Measurements from ENCODE around the gene HRH1. TPM values are rescaled to one million over a fixed set of nuclear protein-coding genes. Genes with fewer than 3 reads are reported as not detected.
A peak's percentile ranks its signal among the peaks of the same experiment; 100 is the strongest.

The HRH1 gene
- total RNA-seq, 3 donors from 2014 or later: 8.3 to 16.7 (median 10.3) TPM

DNA sequence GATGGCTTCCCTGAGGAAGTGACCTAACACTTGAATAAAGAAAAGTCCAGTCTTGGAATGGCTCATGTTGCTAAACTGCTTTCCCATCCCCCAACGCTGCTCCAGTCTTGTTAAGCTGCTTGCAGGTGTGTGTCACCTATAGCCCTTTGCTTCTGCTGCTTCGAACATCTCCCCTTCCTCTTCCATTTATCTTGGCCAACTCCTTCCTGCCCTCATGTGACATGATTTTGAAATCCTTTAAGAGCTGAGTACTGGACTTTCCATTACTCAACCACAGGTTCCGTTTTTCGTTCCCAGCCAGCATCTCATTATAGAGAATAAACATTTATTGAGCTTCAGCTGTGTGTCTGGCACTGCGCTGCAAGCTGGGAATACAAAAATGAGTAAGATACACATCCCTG, 119.6 kb downstream of the HRH1 start:
- peaks cover 2% of the 10 kb centered on the region for H3K9me3 ChIP-seq
- intact Hi-C loops (cut with DNase I, micrococcal nuclease): no loop called here
- no peak overlapping the region for H3K4me3 ChIP-seq
- H3K4me1 ChIP-seq (ENCODE audit: low read depth): peaks cover 16% of the 10 kb centered on the region
- no peaks in the 10 kb centered on the region for H3K36me3 ChIP-seq (ENCODE audit: low read depth)
- DNase-seq (no peak), ATAC-seq (no peak)
- TF ChIP-seq CTCF (IDR thresholded peaks at IDR 0.05): no peak

- Histone ChIP-seq H3K9me3 (peaks cover 2% of the 10 kb centered on the region), H3K4me3 (no peak overlapping the region), H3K36me3 (ENCODE audit: low read depth) (no peaks in the 10 kb centered on the region), H3K4me1 (ENCODE audit: low read depth) (peaks cover 16% of the 10 kb centered on the region)
- DNase-seq (no peak), ATAC-seq (no peak)
- intact Hi-C loops (cut with DNase I, micrococcal nuclease): no loop called here
- no peak for TF ChIP-seq CTCF (IDR thresholded peaks at IDR 0.05)
These were observed 120.4 kb downstream of the HRH1 start for GRCh38 chr3:11274566-11275142.

DNA sequence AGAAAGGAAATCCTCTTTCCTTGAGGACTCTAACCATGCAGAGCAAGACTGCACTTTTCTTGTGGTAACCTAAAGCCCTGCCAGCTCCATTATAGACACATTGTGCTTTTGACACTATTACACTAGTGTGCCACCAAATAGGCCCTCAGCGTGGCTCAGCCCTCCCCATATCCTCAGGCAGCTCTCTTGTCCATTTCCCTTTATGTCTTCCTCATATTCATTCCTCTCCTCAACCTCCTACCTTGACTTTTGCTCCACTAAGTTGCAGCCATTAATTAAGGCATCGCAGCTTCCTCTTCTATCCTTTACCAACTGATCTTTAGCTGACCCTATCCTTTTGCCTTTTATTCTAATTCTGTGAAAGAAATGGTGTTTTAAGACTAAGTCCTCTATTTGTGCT, 121.6 kb downstream of the HRH1 start:
- Histone ChIP-seq H3K4me3 (no peak overlapping the region), H3K4me1 (ENCODE audit: low read depth) (peaks cover 16% of the 10 kb centered on the region), H3K9me3 (peaks cover 2% of the 10 kb centered on the region), H3K36me3 (ENCODE audit: low read depth) (no peaks in the 10 kb centered on the region)
- no peak for TF ChIP-seq CTCF (IDR thresholded peaks at IDR 0.05)
- intact Hi-C loops (cut with DNase I, micrococcal nuclease): no loop called here
- no peak for ATAC-seq
- no peak for DNase-seq

DNA sequence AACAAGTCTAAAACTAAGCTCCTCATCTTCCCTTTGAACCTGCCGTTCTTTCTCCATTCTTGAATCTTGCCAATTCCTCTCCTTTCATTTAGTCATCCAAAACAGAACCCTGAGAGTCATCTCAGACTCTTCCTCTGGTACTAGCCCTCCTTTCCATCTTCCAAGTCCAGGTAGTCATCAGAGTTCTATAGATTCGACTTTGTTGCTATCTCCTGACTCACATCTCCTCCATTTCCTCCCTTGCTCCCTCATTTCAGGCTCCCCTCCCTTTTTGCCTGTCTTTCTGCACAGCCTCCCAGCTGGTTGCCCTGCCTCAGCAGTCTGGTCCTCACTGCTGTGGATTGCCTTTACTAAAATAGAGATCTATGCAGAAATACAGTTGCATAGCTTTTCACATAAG, 122.6 kb downstream of the HRH1 start:
- H3K9me3 ChIP-seq: peaks cover 2% of the 10 kb centered on the region
- H3K36me3 ChIP-seq (ENCODE audit: low read depth): no peaks in the 10 kb centered on the region
- intact Hi-C loops (cut with DNase I, micrococcal nuclease): no loop called here
- ATAC-seq: no peak
- TF ChIP-seq CTCF (IDR thresholded peaks at IDR 0.05): no peak
- no peak overlapping the region for H3K4me3 ChIP-seq
- peaks cover 14% of the 10 kb centered on the region for H3K4me1 ChIP-seq (ENCODE audit: low read depth)
- no peak for DNase-seq

DNA sequence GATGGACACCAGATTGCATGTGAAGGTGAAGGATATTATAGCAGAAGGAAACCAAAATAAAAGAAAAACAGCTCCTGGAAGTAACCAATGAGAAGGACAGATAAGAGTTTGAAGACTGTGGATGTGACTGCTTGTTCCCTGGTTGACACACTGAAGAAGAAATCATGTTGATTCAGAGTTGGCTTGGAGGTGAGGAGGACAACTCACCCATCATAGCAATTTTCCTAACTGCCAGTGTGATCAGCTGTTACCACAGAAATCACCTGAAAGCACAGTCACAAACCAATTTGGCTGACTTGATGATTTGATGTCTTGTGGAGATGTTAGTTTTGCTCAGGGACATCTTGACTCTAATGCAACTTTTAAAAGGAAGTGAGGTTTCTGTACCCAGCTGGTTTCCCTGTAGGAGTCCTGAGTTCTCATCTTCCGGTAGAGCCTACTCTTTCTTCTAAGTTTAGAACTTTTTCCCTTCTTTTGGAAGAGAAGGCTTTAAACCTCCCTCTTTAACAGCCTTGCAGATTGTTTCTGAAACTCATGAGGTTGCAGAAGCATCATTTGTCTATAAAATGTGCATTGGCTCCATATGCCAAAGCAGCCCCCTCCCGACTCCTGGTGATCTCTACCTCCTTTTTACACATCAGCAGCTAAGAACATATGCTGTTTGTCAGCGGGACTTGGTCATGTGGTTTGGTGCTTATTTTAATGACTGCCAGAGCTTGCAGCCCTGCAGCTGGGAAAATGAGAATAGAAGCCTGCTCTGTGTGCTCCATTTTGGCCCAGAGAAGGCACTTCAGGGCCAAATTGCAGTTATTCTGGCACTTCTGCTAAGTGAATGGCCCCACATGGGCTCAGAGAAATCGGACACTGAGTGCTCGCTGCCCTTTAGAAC, 128.2 kb downstream of the HRH1 start:
- intact Hi-C loops (cut with DNase I, micrococcal nuclease): no loop called here
- no peak for TF ChIP-seq CTCF (IDR thresholded peaks at IDR 0.05)
- DNase-seq: peak in 1 of 3 donors; percentile 42
- H3K4me3 ChIP-seq: no peak overlapping the region
- H3K36me3 ChIP-seq (ENCODE audit: low read depth): no peaks in the 10 kb centered on the region
- peak; percentile 51 for ATAC-seq
- peaks cover 1% of the 10 kb centered on the region for H3K9me3 ChIP-seq
- peaks cover under 1% of the 10 kb centered on the region for H3K4me1 ChIP-seq (ENCODE audit: low read depth)

All from mucosa of descending colon (tissue), 3 donors.